IgD-negative memory B cell (primary cell): ENCODE measurements around the gene RDH11. TPM values are rescaled to one million over a fixed set of nuclear protein-coding genes. Genes with fewer than 3 reads are reported as not detected.
A peak's percentile ranks its signal among the peaks of the same experiment; 100 is the strongest.
"Not testable (repeated sequence)": the region's sequence is repeated elsewhere in the genome, so short reads cannot be mapped to it uniquely, and the experiment has no call there.

ENCODE experiments used
- H3K27ac Mint-ChIP-seq, 3 donors: one replicate each; pipeline ENCODE4 v1.8.0; 2020 to 2022; ENCODE audit warnings: mild to moderate bottlenecking in 3 of 3, mixed read lengths in 3 of 3, moderate library complexity in 1 of 3
- H3K27me3 Mint-ChIP-seq: one replicate; pipeline ENCODE4 v1.8.0; 2021; ENCODE audit warnings: mixed read lengths
- H3K36me3 Mint-ChIP-seq: one replicate; pipeline ENCODE4 v1.8.0; 2020; ENCODE audit warnings: mild to moderate bottlenecking, mixed read lengths
- H3K4me1 Mint-ChIP-seq, 3 donors: one replicate each; pipeline ENCODE4 v1.8.0; 2020 to 2022; ENCODE audit warnings: mixed read lengths in 3 of 3, mild to moderate bottlenecking in 1 of 3
- H3K4me3 Mint-ChIP-seq, 4 donors: one replicate each; pipeline ENCODE4 v1.8.0; 2020 to 2022; ENCODE audit warnings: mild to moderate bottlenecking in 4 of 4, mixed read lengths in 4 of 4, moderate library complexity in 3 of 4
- H3K9me3 Mint-ChIP-seq, 3 donors: one replicate each; pipeline ENCODE4 v1.8.0; 2020 to 2021; ENCODE audit warnings: mixed read lengths in 3 of 3, mild to moderate bottlenecking in 1 of 3
- polyA plus RNA-seq: library from polyadenylated mRNA; unstranded; fragments of 300-500 nt; fragmentation: Illumina TruSeq; gene quantifications from one replicate; pipeline ENCODE4 v1.2.3, GENCODE V29; 2021

Gene RDH11
- polyA plus RNA-seq, 1 donor from 2014 or later = 58.5 TPM

- not testable (repeated sequence) for H3K4me1 Mint-ChIP-seq, H3K27ac Mint-ChIP-seq, H3K4me3 Mint-ChIP-seq, H3K36me3 Mint-ChIP-seq, H3K9me3 Mint-ChIP-seq
- H3K27me3 Mint-ChIP-seq = peaks cover 22% of the 10 kb centered on the region
Measured at GRCh38 chr14:67719385-67719784, 23.8 kb upstream of the RDH11 start.

GRCh38 chr14:67718265-67718664 is 22.7 kb upstream of the RDH11 start:
- Mint-ChIP-seq H3K27ac (no peak overlapping the region), H3K36me3 (no peaks in the 10 kb centered on the region), H3K9me3 (no peaks in the 10 kb centered on the region), H3K27me3 (peaks cover 15% of the 10 kb centered on the region), H3K4me3 (no peak overlapping the region), H3K4me1 (peaks cover 0 to 8% (median 1%) of the 10 kb centered on the region in 3 donors)

DNA sequence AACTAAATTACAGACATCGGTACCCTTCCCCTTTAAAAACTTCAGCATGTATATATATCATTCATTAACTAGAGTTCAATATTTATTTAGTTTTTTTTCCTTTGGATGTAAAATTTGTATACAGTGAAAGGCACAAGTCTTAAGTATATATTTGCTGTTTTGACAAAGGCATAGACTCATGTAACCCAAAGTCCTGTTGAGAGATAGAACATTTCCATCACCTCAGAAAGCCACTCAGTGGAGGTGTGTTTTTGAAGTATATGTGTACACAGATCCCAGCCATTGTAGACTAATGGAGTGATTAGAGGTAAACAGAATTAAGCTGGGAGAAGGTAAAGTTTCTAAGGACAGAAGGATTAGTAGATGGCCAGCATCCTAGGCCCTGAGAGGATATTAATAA is 21.5 kb upstream of the RDH11 start:
- Mint-ChIP-seq H3K9me3 (no peaks in the 10 kb centered on the region), H3K4me3 (no peak overlapping the region)

DNA sequence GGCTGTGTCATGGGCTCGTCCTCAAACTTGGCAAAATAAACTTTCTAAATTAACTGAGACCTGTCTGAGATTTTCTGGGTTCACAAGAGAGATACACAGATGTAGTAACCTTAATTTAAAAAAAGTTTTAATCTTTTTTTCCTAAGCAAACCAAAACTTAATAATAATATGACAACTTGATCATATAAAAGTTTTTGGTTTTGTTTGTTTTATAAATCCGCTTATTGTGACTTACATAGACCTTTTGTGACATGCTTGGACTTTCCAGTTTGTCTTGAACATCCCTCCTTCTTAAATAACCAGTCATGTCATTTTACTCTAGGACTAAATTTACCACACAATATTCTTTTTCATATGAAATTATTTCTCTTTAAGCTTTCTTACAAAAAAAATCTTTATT is 14.6 kb upstream of the RDH11 start:
- peaks cover 1% of the 10 kb centered on the region for H3K36me3 Mint-ChIP-seq
- H3K9me3 Mint-ChIP-seq = peaks cover 1 to 10% (median 3%) of the 10 kb centered on the region in 3 donors
- no peaks in the 10 kb centered on the region for H3K4me1 Mint-ChIP-seq

More for the DNA sequence above, 21.5 kb upstream of the RDH11 start:
- Mint-ChIP-seq H3K4me1 (peaks cover 0 to 2% (median 0%) of the 10 kb centered on the region in 3 donors), H3K27ac (no peak overlapping the region), H3K27me3 (peaks cover 6% of the 10 kb centered on the region), H3K36me3 (no peaks in the 10 kb centered on the region)

GRCh38 chr14:67709796-67710195 is 14.2 kb upstream of the RDH11 start:
- H3K27me3 Mint-ChIP-seq, H3K27ac Mint-ChIP-seq, H3K36me3 Mint-ChIP-seq, H3K4me3 Mint-ChIP-seq, H3K4me1 Mint-ChIP-seq: not testable (repeated sequence)
- peaks cover 1 to 10% (median 3%) of the 10 kb centered on the region in 3 donors for H3K9me3 Mint-ChIP-seq

More for the DNA sequence above, 14.6 kb upstream of the RDH11 start:
- Mint-ChIP-seq H3K27ac (no peak overlapping the region), H3K4me3 (no peak overlapping the region), H3K27me3 (peaks cover 2% of the 10 kb centered on the region)

DNA sequence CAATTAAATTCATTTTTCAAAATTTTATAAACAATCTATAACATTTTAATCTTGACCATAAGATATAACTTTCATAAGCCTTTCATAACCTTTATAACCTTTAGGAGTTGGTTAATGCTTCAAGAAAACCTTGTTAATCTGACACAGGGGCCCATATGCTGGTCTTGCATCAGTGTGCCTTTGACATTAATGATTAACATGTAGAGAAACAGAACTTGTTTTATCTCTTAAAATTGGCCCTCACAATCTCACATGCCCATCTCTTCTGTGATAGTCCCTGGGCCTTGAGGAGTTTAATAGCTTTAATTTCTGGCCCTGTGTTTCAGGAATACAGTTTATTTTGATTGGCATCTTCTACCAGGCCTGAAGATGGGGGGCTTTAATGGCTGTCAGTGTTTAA is 13.8 kb upstream of the RDH11 start:
- H3K4me3 Mint-ChIP-seq, H3K27ac Mint-ChIP-seq, H3K27me3 Mint-ChIP-seq, H3K36me3 Mint-ChIP-seq, H3K4me1 Mint-ChIP-seq: not testable (repeated sequence)
- peaks cover 1 to 10% (median 3%) of the 10 kb centered on the region in 3 donors for H3K9me3 Mint-ChIP-seq

DNA sequence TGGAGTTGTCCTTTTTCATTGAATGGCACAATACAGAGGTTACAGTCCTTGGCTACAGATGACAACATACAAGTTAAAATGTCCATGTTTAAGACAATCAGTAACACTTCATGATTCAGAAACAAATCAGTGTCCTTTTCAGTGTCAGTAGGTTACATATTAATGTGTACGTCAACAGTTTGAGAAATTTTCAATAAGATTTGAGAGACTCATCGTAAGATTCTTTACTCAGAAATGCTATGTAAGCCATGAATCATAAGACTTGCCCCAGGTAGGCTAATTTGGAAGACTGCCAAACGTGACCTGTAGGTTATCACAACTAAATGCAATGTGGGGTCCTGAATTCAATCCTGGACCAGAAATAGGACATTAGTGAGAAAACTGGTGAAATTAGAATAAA is 9.6 kb upstream of the RDH11 start:
- H3K4me3 Mint-ChIP-seq = no peak overlapping the region
- H3K36me3 Mint-ChIP-seq = peaks cover 1% of the 10 kb centered on the region
- no peaks in the 10 kb centered on the region for H3K27me3 Mint-ChIP-seq
- no peak overlapping the region for H3K27ac Mint-ChIP-seq
- peaks cover 0 to 7% (median 3%) of the 10 kb centered on the region in 3 donors for H3K9me3 Mint-ChIP-seq
- peaks cover 0 to 6% (median 0%) of the 10 kb centered on the region in 3 donors for H3K4me1 Mint-ChIP-seq

- Mint-ChIP-seq H3K4me3 (no peak overlapping the region), H3K27ac (no peak overlapping the region), H3K9me3 (peaks cover 0 to 2% (median 0%) of the 10 kb centered on the region in 3 donors), H3K27me3 (no peaks in the 10 kb centered on the region), H3K36me3 (peaks cover 1% of the 10 kb centered on the region), H3K4me1 (peaks cover 0 to 6% (median 0%) of the 10 kb centered on the region in 3 donors)
Measured at GRCh38 chr14:67704484-67705089, 9.0 kb upstream of the RDH11 start.

GRCh38 chr14:67703997-67704396 is 8.4 kb upstream of the RDH11 start:
- Mint-ChIP-seq H3K27me3 (no peaks in the 10 kb centered on the region), H3K36me3 (peaks cover 1% of the 10 kb centered on the region), H3K27ac (no peak overlapping the region), H3K4me1 (peaks cover 0 to 6% (median 0%) of the 10 kb centered on the region in 3 donors), H3K4me3 (no peak overlapping the region), H3K9me3 (no peaks in the 10 kb centered on the region)

DNA sequence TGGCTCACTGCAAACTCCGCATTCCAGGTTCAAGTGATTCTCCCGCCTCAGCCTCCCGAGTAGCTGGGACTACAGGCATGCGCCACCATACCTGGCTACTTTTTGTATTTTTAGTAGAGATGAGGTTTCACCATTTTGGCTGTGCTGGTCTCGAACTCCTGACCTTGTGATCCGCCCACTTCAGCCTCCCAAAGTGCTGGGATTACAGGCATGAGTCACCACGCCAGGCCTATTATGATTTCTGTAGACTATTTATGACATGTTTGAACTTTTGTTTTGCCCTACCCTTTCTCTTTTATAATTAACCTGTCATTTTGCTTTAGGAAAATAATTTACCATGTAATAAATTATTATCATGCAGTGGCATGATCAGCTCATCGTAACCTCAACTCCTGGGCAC is 5.9 kb upstream of the RDH11 start, which contains the start of gene RDH12:
TSS of gene RDH12 (plus strand) at position 395 of the 400 bp plus-strand sequence. CDS start 20,757 bp downstream, outside the sequence.
- not testable (repeated sequence) for H3K36me3 Mint-ChIP-seq, H3K4me3 Mint-ChIP-seq, H3K9me3 Mint-ChIP-seq, H3K27me3 Mint-ChIP-seq, H3K4me1 Mint-ChIP-seq, H3K27ac Mint-ChIP-seq

GRCh38 chr14:67698179-67698578 is 2.6 kb upstream of the RDH11 start:
- Mint-ChIP-seq H3K27ac (no peak overlapping the region), H3K4me3 (no peak overlapping the region), H3K27me3 (no peaks in the 10 kb centered on the region), H3K36me3 (no peaks in the 10 kb centered on the region), H3K4me1 (peaks cover 10 to 16% (median 12%) of the 10 kb centered on the region in 3 donors), H3K9me3 (no peaks in the 10 kb centered on the region)

DNA sequence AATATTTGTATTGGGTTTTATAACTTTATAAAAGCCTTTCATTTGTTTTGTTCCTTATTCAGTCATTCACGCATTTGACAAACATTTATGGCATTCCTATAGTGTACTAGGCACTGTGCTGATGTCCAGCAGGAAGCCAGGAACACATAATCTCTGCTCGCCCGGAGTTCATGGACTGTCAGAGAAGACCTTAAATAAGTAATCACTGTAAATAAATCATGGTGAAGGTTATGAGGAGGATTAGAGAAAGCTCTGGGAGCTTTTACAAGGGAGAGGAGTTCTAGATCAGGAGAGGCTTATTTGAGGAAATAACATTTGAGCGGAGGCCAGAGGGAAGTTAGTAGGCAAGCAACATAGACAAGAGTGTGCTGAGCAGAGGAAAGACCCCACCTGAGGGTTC is 1.4 kb upstream of the RDH11 start:
- H3K27me3 Mint-ChIP-seq = no peaks in the 10 kb centered on the region
- no peaks in the 10 kb centered on the region for H3K9me3 Mint-ChIP-seq
- H3K27ac Mint-ChIP-seq = peak overlapping the region in 1 of 3 donors; percentile 77
- H3K36me3 Mint-ChIP-seq = no peaks in the 10 kb centered on the region
- H3K4me1 Mint-ChIP-seq = peaks cover 10 to 16% (median 12%) of the 10 kb centered on the region in 3 donors
- peak overlapping the region in 1 of 4 donors; percentile 8 for H3K4me3 Mint-ChIP-seq

DNA sequence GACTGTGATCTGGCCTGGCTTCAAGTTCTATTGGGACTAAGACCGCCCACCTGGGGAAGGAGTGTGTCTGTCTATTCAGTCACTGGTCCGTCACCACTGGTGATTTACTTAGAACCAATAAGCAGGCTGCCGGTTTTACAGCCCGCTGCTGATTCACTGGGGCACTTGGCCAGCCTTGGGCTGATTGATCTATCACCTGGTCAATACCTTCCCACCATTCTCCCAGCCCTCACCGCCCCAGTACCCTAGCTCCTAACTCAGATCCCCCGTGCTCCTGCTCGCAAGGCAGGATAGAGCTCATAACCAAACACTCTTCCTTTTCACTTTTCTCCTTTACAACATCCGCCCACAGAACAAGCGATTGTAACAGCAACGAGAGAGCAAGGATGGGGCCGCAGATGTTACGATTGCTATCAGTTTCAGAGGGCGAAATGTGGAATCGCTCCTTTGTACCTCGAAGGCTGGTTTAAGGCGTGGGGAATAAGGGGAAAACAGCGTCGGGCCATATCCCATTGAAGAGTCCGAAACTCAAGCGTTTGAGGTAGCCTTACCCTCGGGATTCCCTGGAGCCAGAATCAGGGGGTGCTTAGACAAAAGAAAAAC is 672 bp downstream of the RDH11 start:
- Mint-ChIP-seq H3K27ac (peak overlapping the region; percentile 41 to 90 (median 86)), H3K36me3 (no peaks in the 10 kb centered on the region), H3K27me3 (no peaks in the 10 kb centered on the region), H3K4me1 (peaks cover 10 to 16% (median 12%) of the 10 kb centered on the region in 3 donors), H3K9me3 (no peaks in the 10 kb centered on the region), H3K4me3 (peak overlapping the region; percentile 83 to 98 (median 96))

- H3K27me3 Mint-ChIP-seq = no peaks in the 10 kb centered on the region
- no peak overlapping the region for H3K4me3 Mint-ChIP-seq
- H3K36me3 Mint-ChIP-seq = no peaks in the 10 kb centered on the region
- no peaks in the 10 kb centered on the region for H3K9me3 Mint-ChIP-seq
- H3K27ac Mint-ChIP-seq = no peak overlapping the region
- peaks cover 6 to 10% (median 7%) of the 10 kb centered on the region in 3 donors for H3K4me1 Mint-ChIP-seq
Measured at GRCh38 chr14:67690011-67690410, 5.6 kb downstream of the RDH11 start.

DNA sequence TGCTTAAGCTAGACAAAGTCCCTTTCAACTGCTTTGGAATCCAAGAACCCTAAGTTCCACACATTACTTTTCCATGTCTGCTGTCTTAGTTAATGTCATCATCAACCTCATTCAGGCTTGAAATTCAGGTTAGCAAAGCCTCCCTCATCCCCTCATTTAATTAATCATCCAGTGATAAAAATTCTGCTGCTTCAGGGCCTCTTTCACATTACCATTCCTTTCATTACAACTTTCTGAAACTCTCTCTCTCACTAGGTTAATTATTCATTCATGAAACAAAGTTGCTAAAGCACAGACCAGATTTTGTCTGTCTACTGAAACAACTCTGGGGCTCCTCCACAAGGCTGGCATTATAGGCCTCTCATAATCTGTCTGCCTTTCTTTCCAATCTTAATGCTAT is 11.7 kb downstream of the RDH11 start:
- H3K36me3 Mint-ChIP-seq = peaks cover 1% of the 10 kb centered on the region
- H3K9me3 Mint-ChIP-seq = no peaks in the 10 kb centered on the region
- no peaks in the 10 kb centered on the region for H3K27me3 Mint-ChIP-seq
- peaks cover 6 to 16% (median 10%) of the 10 kb centered on the region in 3 donors for H3K4me1 Mint-ChIP-seq
- no peak overlapping the region for H3K4me3 Mint-ChIP-seq
- peak overlapping the region in 1 of 3 donors; percentile 67 for H3K27ac Mint-ChIP-seq

DNA sequence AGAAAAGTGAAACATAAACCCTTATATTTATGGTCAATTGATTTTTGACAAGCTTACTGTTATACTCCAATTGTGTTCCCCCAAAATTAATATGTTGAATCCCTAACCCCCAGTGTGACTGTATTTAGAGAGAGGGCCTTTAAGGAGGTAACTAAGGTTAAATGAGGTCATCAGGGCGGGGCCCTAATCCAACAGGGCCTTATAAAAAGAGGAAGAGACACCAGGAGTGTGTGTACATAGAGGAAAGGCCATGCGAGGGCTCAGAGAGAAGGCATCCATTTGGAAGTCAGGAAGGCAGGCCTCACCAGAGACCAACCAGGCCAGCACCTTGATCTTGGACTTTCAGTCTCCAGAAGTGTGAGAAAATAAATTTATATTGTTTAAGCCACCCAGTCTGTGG is 14.6 kb downstream of the RDH11 start:
- H3K27ac Mint-ChIP-seq = peak overlapping the region in 1 of 3 donors; percentile 20
- peaks cover 1% of the 10 kb centered on the region for H3K36me3 Mint-ChIP-seq
- no peaks in the 10 kb centered on the region for H3K9me3 Mint-ChIP-seq
- no peaks in the 10 kb centered on the region for H3K27me3 Mint-ChIP-seq
- H3K4me3 Mint-ChIP-seq = no peak overlapping the region
- peaks cover 5 to 22% (median 18%) of the 10 kb centered on the region in 3 donors for H3K4me1 Mint-ChIP-seq
